HL-60/S4 treated with retinoic acid at 250 ng/mL for 4 days and 3 days (cell line): ENCODE data around the gene BBX.
"Not testable (repeated sequence)": the region's sequence is repeated elsewhere in the genome, so short reads cannot be mapped to it uniquely, and the experiment has no call there.

Experiments used
- in situ Hi-C: fragments of 300-500 bp; cut with MboI; formaldehyde crosslinking; loops from 2 replicates; pipeline ENCODE4 v1.7.0; 2022; ENCODE audit warnings: low sequenced_read_pairs

Gene BBX

DNA sequence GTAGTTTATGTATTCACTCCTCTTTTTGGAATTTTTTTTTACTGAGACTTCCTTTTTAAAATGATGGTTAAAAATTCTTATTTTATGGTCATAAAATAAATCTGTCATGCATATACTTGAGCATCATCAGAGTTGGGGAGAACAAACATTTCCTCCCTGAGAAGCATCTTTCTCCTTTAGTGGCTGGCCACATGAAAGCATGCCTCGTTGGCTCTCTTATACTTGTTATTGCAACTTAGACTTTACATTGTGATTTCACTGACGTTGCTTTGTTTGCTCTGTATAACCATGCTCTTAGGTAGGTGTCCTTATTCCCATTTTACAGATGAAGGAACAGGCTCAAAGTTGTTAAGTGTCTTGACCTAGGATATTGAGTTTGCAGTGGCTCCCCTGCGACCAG lies 18.1 kb downstream of the BBX start:
- in situ Hi-C loops: no loop called here

DNA sequence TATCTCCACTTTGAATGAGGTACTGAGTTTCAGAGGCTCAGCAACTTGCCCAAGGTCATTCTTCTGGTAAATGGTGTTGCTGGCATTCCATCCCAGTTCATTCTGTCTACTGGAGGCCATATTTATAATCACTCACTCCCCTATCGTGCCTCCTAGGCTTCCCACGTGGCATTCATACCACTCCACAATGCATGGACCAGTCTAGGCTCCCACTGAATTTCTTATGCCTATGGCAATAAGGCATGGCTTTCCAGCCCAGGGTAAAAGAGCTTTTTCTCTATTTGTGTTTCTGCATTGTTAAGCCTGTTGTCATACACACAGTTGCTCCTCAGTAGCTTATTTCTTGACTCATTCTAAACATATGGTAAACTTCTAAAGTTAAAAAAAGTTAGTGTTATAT lies 19.9 kb downstream of the BBX start:
- in situ Hi-C loops: no loop called here

DNA sequence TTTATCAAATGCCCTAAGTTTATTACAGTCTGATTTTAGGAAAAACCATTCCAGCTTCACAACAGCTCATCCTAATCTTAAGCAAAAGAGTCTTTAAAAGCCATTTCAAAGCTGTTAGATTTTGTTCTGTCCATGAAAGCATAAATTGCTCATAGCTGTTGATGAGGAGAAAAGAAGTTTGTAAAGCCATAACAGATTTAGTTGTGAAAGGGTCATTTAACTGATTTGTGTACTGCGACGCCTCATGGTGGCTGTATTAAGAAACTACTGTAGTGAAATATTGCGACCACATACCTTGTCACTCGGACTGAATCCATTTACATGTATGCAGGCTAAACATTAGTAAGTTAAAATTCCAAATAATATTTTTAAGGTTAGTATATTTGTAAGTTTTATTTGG lies 20.9 kb downstream of the BBX start:
- in situ Hi-C loops: no loop called here

DNA sequence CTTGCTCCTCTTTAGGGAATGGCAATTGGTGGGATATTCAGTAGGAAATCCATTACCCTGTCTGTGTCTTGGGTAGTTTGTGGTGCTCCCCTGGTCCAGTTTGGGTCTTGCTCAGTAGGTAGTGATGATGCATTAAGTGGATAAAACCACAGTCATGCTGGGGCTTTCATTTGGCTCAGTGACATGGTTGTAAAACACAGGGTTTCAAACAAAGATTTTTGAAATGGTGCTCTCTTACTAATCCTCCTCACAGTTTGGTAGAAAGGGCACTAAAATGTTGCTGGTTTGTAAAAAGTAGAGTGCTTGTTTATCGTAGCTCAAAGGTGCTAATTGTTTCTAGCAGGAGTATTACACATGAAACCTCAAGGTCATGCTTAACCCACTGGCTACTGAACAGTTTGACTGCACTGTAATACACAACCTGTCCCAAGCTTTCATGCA lies 22.9 kb downstream of the BBX start:
- in situ Hi-C loops: no loop called here

DNA sequence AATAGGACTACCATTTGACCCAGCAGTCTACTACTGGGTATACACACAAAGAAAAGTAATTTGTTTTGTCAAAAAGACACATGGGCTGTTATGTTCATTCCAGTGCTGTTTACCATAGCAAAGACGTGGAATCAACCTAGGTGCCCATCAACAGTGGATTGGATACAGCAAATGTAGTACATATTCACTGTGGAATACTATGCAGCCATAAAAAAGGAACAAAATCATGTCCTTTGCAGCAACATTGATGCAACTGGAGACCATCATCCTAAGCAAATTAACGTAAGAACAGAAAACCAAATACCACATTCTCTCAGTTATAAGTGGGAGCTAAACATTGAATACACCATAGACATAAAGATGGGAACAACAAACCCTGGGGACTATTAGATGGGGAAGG lies 25.8 kb downstream of the BBX start:
- in situ Hi-C loops: no loop called here

DNA sequence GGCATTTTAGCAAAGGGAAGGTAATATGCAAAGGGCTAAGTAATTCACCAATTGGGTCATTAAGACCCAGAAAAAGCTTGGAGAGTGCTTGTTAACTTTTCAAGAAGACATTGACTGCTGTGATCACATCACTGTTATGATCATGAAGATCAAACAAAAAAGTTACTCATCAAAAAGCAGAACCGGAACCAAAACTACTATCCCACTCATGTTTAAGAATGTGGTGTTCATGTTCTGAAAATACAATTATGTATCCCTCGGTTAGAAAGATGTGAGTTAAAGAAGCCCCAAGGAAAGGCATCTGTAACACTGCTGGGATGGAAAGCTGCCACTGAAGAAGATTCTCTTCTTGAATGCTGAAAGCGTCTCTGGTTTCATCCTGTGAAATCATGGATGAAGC lies 32.6 kb downstream of the BBX start:
- in situ Hi-C loops: no loop called here

DNA sequence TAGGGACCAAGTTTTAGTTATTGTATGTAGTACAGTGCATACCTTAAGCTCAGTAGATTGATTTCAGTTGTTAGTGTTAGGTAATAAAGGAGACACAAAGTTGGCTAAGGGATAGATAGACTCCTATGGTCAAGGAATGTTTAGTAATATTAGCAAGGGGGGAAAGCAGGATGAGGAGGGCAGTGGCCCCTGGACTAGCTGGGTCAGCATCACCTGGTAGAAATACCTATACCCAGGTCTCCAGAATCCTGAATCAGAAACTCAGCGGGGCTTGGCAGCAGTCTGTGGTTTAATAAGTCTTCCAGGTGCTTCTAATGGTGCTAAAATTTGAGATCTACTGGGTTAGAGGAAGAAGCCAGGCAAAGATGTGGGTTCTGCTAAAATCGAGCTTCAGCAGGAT lies 35.0 kb downstream of the BBX start:
- in situ Hi-C loops: no loop called here

DNA sequence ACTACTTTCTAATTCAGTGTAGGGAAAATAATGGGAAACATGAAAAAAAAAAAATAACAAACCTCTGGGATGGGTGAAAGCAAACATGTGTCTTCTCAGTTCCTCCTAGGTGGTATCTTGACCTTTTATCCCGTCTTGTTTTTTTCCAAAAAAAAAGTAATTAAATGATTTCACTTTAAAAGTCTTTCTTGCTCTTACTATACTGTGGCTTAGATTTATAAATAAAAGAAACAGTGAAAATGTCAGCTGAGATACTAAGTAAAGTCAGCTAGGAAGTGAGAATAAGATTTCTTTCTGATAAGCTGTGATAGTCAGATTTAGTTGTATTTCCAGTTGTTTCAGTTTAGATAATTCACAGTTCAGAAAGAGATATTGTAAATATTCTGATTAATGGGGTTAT lies 37.4 kb downstream of the BBX start:
- in situ Hi-C loops: no loop called here

DNA sequence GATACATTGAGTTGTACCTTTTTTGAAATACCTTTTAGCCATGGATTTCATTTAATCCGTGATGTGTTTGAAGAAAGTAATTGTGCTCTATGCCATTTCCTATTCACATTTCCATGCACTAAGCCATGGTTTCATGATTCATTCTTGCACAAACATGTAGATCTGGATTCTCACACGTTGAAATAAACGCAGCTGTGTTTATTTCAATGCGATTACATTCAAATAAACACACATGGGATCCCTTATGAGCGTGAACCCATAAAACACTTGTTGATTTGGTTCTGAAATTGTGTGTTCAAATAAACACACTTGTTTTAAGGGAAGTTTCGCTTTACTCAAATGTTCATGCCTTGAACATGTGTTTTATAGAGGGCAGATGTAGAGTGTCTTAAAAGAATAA lies 39.2 kb downstream of the BBX start:
- in situ Hi-C loops: no loop called here

DNA sequence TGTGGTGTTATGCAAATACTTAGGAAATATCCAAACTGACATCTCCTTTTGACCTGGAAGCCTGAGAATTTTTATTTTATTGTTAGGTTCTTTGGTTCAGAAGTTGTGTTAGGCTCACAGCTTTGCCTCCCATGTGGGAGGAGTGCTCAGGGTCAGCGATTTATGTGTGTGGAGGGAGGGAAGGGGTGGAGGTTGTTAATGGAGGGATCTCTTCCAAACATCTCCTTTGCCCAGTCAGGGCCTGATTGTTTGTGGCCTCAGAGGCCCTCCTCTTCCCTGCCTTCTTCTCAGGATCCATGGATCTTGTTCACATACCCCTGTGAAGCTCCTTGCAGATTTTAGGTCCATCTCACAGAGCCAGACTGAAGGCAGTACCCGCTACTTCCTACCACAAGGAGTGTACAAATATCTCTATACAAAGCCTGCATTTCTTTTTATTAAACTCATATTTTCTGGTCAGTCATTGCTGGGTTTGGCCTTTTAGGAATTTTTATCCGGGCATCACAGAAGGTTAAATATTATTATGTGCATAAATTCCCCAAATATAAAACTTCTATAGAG lies 40.3 kb downstream of the BBX start:
- in situ Hi-C loops: no loop called here

DNA sequence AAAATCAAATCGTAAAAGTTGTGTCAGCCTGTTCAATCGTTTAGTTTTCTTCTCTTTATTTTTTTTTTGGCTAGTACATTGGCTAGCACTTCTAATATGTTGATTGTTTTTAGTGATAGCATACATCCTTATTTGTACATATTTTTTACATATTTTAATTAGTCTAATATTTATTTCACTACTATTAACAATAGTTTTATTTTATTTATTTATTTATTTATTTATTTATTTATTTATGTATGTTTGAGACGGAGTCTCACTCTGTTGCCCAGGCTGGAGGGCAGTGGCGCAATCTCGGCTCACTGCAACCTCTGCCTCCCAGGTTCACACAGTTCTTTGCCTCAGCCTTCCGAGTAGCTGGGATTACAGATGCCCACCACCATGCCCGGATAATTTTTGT lies 42.5 kb downstream of the BBX start:
- in situ Hi-C loops: not testable (repeated sequence)

DNA sequence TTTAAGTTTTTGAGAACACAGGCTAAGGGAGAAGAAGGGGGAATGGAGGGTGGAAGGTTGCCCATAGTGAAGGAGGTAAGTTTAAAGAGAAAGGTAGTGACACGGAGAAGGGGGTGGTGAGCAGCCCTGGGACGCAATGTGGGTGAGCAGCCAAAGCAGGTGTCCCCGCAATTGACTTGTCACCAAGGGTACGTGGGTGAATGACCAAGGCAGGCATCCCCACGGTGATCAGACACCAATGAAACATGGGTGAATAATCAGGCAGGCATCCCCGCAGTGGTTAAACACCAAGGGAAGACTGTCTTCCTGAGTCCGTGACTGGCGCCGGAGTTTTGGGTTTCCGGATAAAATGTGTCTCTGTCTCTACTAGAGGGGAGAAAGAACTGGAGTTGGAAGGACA lies 48.3 kb downstream of the BBX start:
- in situ Hi-C loops: not testable (repeated sequence)

DNA sequence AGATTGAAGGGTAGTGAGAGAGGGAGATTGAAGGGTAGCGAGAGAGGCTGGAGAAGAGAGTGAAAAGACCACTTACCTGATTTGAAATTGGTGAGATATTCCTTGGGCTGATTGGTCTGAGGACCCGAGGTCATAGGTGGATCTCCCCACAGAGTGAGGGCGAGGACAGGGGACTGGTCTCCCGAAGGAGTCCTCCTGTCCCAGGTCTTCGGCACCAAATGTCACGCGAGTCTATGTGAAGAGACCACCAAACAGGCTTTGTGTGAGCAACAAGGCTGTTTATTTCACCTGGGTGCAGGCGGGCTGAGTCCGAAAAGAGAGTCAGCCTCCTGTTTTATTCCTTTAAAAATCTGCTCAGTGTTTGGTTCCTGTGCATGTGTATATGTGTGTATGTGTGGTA lies 48.7 kb downstream of the BBX start:
- in situ Hi-C loops: not testable (repeated sequence)

DNA sequence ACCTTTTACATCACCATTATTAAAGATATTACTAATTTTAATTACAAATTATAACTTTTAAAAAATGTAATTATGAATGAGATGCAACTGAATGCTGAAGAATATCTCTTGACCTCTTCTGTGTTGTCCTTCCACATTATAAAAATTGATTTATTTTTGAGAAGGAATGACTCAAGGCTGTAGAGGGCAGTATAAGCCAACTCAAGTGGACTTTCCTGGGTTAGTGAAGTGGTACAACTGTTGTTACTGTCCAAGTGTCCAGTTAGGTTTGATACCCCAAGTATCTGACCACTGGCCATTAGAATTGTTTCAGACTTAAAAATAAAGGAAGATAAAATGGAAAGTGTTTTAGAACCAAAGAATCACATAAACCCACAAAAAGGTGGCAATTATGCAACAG lies 51.9 kb downstream of the BBX start:
- in situ Hi-C loops: no loop called here

DNA sequence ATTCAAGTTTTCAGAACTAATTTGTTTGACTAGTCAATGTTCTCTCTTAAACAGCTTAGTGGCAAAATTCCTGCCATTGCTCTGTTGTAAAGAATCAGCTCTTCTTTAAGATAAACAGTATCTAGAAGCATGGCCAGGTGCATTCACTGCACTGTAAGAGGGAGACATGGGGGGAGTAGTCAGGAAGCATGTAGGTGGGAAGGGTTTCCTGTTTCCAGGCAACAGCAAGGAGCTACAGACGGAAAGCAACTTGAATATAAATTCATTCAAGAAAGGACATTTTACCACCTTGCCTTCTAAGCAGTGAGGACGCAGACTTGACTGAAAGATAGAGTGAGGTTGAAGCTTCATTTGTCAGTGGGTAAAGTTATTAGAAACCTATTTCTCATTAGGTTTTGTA lies 55.3 kb downstream of the BBX start:
- in situ Hi-C loops: no loop called here

DNA sequence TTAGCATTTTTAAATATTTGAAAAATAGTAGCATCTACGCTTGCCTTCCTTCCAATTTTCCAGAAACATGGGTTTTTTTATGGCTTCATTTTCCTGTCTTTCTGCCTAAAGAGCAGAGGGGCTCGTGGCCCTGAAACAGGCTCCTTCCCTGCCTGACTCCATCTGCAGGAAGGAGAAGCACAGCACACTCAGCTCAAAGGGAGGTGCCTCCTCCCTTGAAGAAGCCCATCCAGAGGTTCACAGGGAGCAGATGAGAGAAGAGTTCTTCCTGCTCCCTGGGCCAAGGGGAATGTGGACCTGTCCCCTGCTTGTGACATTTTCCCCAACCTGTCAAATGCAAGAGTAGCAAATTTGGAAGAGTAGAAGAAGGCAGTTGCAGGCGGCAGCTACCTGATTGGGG lies 55.8 kb downstream of the BBX start:
- in situ Hi-C loops: no loop called here

DNA sequence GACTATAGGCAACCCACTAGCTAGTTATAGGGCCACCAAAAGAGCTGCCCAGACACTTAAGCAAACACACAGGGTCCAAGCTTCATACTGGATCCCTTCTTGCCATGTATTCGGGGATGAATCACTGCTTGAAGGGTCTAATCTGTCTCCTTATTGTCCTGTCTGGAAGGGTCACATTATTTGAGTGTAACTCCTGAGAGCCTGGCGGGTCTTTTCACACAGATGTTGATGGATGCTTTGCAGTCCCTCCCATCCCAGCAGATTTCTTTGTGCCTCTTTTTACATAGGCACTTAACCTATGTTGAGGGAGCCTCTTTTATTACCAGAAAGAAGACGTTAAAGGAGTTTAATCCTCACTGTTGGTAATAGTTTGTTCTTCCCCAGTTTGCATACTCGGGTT lies 56.6 kb downstream of the BBX start:
- in situ Hi-C loops: no loop called here

DNA sequence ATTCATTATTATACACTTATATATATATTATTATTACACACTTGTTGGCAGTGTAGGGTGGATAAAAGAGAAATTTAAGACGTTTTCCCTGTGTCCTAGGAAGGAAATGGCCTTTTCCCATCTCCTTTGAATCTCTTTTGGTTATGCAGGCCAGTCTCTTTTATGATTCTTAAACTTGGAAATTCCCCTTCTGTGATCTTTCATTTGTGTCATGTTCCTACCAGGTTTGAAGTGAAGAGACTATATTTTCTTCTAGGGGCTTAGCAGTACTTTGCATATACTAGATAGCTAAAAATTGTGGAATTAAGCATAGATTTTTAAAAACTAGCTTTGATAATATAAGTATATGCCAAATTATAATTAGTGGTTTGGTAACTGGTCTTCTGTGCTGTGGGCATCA lies 58.5 kb downstream of the BBX start:
- in situ Hi-C loops: no loop called here

DNA sequence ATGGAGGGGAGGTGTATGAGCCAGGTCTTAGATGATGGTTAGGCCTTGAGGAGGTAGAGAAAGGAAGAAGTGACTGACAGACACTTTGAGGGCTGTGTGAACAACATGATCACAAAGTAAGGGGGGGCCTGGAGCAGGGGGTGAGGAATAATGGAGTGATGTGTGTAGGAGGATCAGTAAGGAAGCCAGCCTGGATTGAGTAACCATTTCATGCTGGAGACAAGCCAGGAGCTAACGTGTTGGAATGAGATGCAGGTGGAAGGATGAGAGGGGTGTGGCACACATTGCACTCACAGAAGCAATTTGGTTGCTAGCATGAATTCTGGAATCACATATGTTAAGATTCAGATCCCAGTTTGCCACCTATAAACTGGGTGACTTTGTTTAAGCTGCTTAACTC lies 65.5 kb downstream of the BBX start:
- in situ Hi-C loops: no loop called here

DNA sequence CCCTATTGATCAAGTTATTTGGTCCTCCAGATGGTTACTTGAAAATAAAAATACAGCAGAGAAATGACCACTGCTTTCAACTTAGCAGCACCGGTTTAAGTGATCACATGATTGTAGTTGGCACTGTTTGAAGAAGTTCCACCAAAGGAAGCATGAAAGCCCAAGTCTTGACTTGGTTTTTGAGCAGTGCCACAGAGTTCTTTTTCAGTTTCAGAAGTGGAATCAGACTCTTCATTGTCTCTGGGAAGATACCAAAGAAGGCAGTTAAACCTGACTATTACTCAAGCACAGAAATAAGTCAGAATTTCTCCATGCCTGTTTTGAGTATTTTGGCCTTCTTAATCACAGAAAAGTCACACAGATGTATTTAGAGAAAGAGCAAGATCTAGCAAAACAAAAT lies 66.7 kb downstream of the BBX start:
- in situ Hi-C loops: no loop called here

DNA sequence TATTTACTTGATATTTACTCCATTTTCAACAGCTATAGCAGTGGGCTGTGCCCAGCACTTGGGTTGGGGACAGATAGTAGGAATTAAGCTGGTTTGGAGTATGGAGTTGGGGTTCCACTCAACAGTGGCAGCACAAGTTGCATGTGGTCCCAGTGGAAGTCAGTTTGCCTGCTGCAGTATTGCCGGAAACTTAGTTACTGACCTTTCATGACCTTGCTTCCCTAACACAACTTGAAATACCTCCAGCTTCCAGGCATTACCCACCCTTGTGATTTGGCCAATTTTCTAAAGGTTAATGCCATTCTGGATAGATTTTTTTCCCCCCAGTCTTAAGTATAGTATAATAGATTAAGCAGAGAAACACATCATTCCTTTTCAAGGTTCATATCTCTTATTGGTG lies 68.0 kb downstream of the BBX start:
- in situ Hi-C loops: no loop called here

DNA sequence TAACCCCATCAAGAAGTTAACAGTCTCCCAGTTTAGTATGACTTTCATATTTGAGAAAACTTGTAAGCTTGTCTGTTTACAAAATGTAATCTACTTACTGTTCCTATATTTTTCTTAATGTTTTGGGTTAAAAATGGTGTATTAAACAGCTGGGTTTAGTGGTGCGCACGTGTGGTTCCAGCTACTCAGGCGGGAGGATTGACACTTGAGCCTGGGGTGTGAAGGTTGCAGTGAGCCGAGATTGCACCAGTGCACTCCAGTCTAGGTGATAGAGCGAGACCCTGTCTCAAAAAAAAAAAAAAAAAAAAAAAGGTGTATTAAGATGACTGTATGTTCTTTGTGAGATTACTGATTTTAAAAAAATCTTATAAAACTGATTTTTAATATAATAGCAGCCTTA lies 69.3 kb downstream of the BBX start:
- in situ Hi-C loops: no loop called here

DNA sequence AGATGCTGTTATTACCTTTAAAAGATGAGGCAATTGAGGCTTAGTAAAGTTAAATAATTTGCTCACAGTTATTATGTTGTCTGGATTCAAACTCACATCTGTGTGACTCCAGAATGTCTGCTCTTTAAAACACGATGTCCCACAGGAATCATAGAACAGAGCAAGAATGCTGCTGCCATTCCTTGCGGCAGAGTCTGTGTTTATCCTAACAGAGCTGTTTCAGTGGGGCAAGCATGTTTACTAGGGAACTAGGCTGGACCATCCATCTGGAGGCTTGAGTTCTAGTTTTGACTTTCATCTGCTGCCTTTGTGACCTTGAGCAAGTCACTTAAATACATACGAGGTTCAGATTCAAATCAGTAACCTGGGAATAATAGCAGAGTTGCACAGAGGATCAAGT lies 72.1 kb downstream of the BBX start:
- in situ Hi-C loops: no loop called here

DNA sequence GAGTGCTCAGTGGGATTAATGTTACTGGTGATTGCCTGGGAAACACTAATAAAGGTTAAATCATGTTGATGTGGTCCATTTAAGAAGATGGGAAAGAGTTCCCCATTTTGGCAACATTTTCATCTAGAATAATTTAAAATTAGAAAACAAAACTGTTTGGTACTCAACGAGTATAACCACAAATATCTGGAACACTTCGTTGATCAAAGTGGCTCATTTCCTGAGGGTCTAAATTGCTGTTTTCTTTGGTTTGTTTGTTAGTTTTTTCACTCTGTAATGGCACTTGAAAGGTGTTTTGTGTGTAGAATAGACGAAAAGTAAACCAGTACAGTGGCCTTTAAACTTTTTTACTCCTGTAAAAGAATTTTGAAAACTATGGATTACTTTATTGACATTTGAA lies 73.9 kb downstream of the BBX start:
- in situ Hi-C loops: no loop called here
